ENCODE data around the gene G0S2. TPM values are rescaled to one million over a fixed set of nuclear protein-coding genes. Genes with fewer than 3 reads are reported as not detected.

The G0S2 gene
- total and polyA plus RNA-seq, 9 of the 15 experiments (the other 6 are each of a cell fraction or from before 2014, with no cell fraction given), result 0.18 to 65.6 (median 11.4) TPM

DNA sequence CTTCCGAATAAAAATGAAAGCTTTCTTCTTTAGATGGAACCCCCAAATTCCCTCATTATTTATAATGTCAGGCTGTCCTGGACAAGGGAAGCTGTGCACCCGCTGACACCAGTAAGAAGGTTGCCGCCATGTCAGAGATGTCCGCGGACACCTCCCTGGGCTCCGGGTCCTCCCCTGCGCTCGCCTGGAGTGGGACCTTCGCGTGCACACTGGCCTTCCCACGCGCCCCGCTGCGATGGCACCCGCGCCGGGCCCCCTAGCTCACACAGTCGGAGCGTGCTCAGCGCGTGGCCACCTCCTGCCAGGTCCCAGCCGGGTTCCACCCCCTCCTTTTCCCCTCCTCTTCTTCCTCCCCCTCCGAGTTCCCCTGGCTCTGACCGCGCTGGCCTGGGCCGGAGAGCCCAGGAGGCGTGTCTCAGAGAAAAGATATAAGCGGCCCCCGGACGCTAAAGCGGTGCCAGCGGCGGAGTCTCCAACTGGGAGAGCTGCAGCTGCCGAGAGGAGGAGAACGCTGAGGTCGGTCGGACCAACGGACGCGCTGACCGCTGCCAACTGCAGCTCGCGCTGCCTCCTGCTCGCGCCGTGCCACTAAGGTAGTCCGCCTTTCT is at the start of gene G0S2 (continued):
- TF ChIP-seq, protein P1, sequence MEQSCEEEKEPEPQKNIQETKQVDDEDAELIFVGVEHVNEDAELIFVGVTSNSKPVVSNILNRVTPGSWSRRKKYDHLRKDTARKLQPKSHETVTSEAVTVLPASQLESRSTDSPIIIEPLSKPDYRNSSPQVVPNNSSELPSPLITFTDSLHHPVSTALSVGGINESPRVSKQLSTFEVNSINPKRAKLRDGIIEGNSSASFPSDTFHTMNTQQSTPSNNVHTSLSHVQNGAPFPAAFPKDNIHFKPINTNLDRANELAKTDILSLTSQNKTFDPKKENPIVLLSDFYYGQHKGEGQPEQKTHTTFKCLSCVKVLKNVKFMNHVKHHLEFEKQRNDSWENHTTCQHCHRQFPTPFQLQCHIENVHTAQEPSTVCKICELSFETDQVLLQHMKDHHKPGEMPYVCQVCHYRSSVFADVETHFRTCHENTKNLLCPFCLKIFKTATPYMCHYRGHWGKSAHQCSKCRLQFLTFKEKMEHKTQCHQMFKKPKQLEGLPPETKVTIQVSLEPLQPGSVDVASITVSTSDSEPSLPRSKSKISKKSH (CRISPR knock-in tag; IDR thresholded peaks at IDR 0.05), result no peak
- TF ChIP-seq, protein P2, sequence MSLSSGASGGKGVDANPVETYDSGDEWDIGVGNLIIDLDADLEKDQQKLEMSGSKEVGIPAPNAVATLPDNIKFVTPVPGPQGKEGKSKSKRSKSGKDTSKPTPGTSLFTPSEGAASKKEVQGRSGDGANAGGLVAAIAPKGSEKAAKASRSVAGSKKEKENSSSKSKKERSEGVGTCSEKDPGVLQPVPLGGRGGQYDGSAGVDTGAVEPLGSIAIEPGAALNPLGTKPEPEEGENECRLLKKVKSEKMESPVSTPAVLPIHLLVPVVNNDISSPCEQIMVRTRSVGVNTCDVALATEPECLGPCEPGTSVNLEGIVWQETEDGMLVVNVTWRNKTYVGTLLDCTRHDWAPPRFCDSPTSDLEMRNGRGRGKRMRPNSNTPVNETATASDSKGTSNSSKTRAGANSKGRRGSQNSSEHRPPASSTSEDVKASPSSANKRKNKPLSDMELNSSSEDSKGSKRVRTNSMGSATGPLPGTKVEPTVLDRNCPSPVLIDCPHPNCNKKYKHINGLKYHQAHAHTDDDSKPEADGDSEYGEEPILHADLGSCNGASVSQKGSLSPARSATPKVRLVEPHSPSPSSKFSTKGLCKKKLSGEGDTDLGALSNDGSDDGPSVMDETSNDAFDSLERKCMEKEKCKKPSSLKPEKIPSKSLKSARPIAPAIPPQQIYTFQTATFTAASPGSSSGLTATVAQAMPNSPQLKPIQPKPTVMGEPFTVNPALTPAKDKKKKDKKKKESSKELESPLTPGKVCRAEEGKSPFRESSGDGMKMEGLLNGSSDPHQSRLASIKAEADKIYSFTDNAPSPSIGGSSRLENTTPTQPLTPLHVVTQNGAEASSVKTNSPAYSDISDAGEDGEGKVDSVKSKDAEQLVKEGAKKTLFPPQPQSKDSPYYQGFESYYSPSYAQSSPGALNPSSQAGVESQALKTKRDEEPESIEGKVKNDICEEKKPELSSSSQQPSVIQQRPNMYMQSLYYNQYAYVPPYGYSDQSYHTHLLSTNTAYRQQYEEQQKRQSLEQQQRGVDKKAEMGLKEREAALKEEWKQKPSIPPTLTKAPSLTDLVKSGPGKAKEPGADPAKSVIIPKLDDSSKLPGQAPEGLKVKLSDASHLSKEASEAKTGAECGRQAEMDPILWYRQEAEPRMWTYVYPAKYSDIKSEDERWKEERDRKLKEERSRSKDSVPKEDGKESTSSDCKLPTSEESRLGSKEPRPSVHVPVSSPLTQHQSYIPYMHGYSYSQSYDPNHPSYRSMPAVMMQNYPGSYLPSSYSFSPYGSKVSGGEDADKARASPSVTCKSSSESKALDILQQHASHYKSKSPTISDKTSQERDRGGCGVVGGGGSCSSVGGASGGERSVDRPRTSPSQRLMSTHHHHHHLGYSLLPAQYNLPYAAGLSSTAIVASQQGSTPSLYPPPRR (CRISPR knock-in tag; IDR thresholded peaks at IDR 0.05; ENCODE audit: borderline replicate concordance), result no peak
- TF ChIP-seq GABPB1 (CRISPR knock-in tag; IDR thresholded peaks at IDR 0.05) (peak; percentile 51), ETV6 (IDR thresholded peaks at IDR 0.05; ENCODE audit: borderline replicate concordance in 1 of 2, low read depth in 2 of 2, low read length in 1 of 2) (no peak; a peak in 1 of 4 replicates), ETV6 (CRISPR knock-in tag; IDR thresholded peaks at IDR 0.05; ENCODE audit: borderline replicate concordance) (no peak), RBM17 (IDR thresholded peaks at IDR 0.05; ENCODE audit: borderline replicate concordance, low read depth, low read length) (no peak), ZNF830 (CRISPR knock-in tag; IDR thresholded peaks at IDR 0.05) (no peak; the same call in 1 of the 2 replicates), U2AF2 (optimal IDR thresholded peaks at IDR 0.05; ENCODE audit: low read depth, low read length) (no peak), HMGN3 (IDR thresholded peaks at IDR 0.05; ENCODE audit: borderline replicate concordance, extremely low read depth, insufficient read length, low read depth, low read length) (peak; percentile 98), ZNF184 (CRISPR knock-in tag; IDR thresholded peaks at IDR 0.05) (no peak), CBX5 (IDR thresholded peaks at IDR 0.05; ENCODE audit: borderline replicate concordance, low read depth) (no peak), KDM5B (IDR thresholded peaks at IDR 0.05; ENCODE audit: insufficient replicate concordance, low read depth, low read length) (no peak)
- TF ChIP-seq, protein P3, sequence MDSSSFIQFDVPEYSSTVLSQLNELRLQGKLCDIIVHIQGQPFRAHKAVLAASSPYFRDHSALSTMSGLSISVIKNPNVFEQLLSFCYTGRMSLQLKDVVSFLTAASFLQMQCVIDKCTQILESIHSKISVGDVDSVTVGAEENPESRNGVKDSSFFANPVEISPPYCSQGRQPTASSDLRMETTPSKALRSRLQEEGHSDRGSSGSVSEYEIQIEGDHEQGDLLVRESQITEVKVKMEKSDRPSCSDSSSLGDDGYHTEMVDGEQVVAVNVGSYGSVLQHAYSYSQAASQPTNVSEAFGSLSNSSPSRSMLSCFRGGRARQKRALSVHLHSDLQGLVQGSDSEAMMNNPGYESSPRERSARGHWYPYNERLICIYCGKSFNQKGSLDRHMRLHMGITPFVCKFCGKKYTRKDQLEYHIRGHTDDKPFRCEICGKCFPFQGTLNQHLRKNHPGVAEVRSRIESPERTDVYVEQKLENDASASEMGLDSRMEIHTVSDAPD (CRISPR knock-in tag; IDR thresholded peaks at IDR 0.05), result no peak
- TF ChIP-seq, protein P4, sequence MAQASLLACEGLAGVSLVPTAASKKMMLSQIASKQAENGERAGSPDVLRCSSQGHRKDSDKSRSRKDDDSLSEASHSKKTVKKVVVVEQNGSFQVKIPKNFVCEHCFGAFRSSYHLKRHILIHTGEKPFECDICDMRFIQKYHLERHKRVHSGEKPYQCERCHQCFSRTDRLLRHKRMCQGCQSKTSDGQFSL (CRISPR knock-in tag; IDR thresholded peaks at IDR 0.05), result peak; percentile 61; the same call in 1 of the 2 replicates
- TF ChIP-seq, protein P4 (tag; IDR thresholded peaks at IDR 0.05), result no peak
- TF ChIP-seq, protein P5, sequence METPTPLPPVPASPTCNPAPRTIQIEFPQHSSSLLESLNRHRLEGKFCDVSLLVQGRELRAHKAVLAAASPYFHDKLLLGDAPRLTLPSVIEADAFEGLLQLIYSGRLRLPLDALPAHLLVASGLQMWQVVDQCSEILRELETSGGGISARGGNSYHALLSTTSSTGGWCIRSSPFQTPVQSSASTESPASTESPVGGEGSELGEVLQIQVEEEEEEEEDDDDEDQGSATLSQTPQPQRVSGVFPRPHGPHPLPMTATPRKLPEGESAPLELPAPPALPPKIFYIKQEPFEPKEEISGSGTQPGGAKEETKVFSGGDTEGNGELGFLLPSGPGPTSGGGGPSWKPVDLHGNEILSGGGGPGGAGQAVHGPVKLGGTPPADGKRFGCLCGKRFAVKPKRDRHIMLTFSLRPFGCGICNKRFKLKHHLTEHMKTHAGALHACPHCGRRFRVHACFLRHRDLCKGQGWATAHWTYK (CRISPR knock-in tag; IDR thresholded peaks at IDR 0.05), result no peak

Measured in K562 (cell line).